ENCODE data around the gene TENT4B. TPM values are rescaled to one million over a fixed set of nuclear protein-coding genes. Genes with fewer than 3 reads are reported as not detected.

The TENT4B gene
- total RNA-seq, 1 donor from 2014 or later, result 10.9 TPM

- H3K36me3 Mint-ChIP-seq, result peaks cover 3% of the 10 kb centered on the region
- H3K4me3 Mint-ChIP-seq, result no peak overlapping the region
- no peak for TF ChIP-seq CTCF (IDR thresholded peaks at IDR 0.05; ENCODE audit: unreplicated experiment)
- DNase-seq (ENCODE audit: low spot score in 2 of 2, unreplicated experiment in 2 of 2), result no peak
- no peaks in the 10 kb centered on the region for H3K4me1 Mint-ChIP-seq
- H3K9me3 Mint-ChIP-seq, result peaks cover 14% of the 10 kb centered on the region
- H3K27ac Mint-ChIP-seq, result no peak overlapping the region
- H3K27me3 Mint-ChIP-seq (ENCODE audit: low read depth), result no peaks in the 10 kb centered on the region
These were observed 123.9 kb downstream of the TENT4B start for GRCh38 chr16:50276801-50277555.

DNA sequence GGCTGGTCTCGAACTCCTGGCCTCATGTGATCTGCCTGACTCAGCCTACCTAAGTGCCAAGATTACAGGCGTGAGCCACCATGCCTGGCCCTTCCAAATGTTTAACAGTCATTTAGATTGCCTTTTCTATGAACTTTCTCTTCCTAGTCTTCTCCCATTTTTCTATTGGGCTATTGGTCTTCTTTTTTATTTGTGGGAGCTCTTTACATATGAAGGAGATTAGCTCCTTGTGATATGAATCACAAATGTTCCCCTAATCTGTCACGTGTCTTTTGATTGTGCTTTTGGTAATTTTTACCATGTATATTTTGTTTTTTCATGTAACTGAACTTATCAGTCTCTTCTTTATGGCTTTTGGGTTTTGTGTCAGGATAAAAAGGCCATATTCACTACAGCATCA lies 125.1 kb downstream of the TENT4B start:
- Mint-ChIP-seq H3K27ac (no peak overlapping the region), H3K4me1 (no peaks in the 10 kb centered on the region), H3K4me3 (no peak overlapping the region), H3K27me3 (ENCODE audit: low read depth) (no peaks in the 10 kb centered on the region), H3K9me3 (peaks cover 14% of the 10 kb centered on the region), H3K36me3 (peaks cover 3% of the 10 kb centered on the region)
- no peak for DNase-seq (ENCODE audit: low spot score in 2 of 2, unreplicated experiment in 2 of 2)
- no peak for TF ChIP-seq CTCF (IDR thresholded peaks at IDR 0.05; ENCODE audit: unreplicated experiment)

GRCh38 chr16:50279504-50279865 lies 126.4 kb downstream of the TENT4B start:
- Mint-ChIP-seq H3K9me3 (peaks cover 14% of the 10 kb centered on the region), H3K36me3 (peaks cover 3% of the 10 kb centered on the region), H3K27me3 (ENCODE audit: low read depth) (no peaks in the 10 kb centered on the region), H3K27ac (no peak overlapping the region), H3K4me1 (no peaks in the 10 kb centered on the region), H3K4me3 (no peak overlapping the region)
- DNase-seq (ENCODE audit: low spot score in 2 of 2, unreplicated experiment in 2 of 2), result no peak
- TF ChIP-seq CTCF (IDR thresholded peaks at IDR 0.05; ENCODE audit: unreplicated experiment), result no peak

DNA sequence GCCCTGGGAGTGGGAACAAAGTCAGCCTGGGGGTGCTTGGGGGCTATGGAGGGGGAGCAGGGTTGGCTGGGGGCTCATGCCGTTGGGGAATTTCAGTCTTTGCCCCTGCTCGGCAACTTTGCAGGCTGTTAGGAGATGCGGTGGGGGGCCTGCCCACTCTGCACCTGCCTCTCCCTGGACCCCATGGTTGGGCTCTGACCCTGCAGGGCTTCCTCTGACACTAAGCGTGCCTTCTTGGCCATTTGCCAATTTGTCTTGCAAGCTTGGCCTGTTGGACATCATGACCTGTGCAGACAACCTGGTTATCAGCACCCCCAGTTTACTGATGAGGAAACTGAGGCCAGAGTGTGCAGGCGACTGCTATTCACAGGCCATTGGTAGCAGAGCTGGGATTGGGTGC lies 127.8 kb downstream of the TENT4B start:
- no peak for TF ChIP-seq CTCF (IDR thresholded peaks at IDR 0.05; ENCODE audit: unreplicated experiment)
- Mint-ChIP-seq H3K4me3 (no peak overlapping the region), H3K9me3 (peaks cover 14% of the 10 kb centered on the region), H3K27ac (no peak overlapping the region), H3K36me3 (peaks cover 3% of the 10 kb centered on the region), H3K4me1 (no peaks in the 10 kb centered on the region), H3K27me3 (ENCODE audit: low read depth) (no peaks in the 10 kb centered on the region)
- no peak for DNase-seq (ENCODE audit: low spot score in 2 of 2, unreplicated experiment in 2 of 2)

Other genes with a start within 250 kb of the TENT4B start
- 21.4 to 24.3 TPM (median 22.3 TPM) in 3 replicates for gene CNEP1R1, start 128.1 kb upstream of the TENT4B start, total RNA-seq
- gene HEATR3, start 87.3 kb upstream of the TENT4B start, total RNA-seq, result 16.0 to 19.2 TPM (median 18.4 TPM) in 3 replicates
- gene ADCY7, start 113.2 kb downstream of the TENT4B start, total RNA-seq, result 23.5 to 25.7 TPM (median 24.8 TPM) in 3 replicates
- 76.8 to 87.4 TPM (median 84.2 TPM) in 3 replicates for gene BRD7, start 215.7 kb downstream of the TENT4B start, total RNA-seq